Stimulated activated CD8-positive, alpha-beta memory T cell treated with anti-CD3 and anti-CD28 coated beads, Interleukin-15, amount 100 ng/mL, for 48 hours (primary cell): ENCODE results near the gene RGS6.

ENCODE experiments used
- DNase-seq, 2 donors: peaks; one replicate each; pipeline ENCODE4 v3.0.0-alpha.2; 2020; ENCODE audit warnings: low read depth in 2 of 2

The RGS6 gene

DNA sequence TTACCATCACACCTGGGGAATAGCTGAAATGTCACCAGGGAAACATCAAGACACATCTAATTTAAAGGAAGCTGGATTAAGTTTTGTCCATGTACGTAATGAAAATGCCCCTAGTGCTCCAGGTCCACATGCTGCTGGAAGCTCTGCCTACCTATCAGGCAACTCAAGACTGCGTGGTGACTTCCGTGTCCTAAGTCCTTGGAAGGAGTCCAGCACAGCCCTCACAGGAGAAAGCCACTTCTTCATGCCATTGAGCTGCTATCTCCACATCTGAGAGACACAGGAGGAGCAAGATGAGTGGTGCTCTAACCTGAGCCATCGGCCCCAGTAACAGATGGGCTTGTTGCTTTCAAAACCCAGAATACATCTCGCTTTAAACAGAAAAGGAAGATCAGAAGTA lies 645.3 kb downstream of the RGS6 start:
- DNase-seq, result no peak

- DNase-seq, result no peak
Measured at GRCh38 chr14:72578514-72578913, 646.3 kb downstream of the RGS6 start.

DNA sequence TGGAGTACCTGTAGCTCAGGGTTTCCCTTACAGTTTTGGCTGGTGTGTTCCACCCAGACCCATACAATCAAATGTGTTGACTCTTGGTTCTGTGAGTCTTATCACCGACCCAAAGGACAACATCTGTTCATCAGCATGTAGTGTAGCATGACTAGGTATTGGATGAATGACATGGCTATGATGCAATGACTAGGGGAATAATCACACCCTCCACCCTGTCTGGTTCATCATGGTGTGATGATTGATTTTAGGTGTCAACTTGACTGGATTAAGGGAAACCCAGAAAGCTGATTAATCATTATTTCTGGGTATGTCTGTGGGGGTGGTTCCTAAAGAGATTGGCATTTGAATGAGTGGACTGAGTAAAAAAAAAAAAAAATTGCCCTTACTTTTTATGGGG lies 650.4 kb downstream of the RGS6 start:
- no peak for DNase-seq

DNA sequence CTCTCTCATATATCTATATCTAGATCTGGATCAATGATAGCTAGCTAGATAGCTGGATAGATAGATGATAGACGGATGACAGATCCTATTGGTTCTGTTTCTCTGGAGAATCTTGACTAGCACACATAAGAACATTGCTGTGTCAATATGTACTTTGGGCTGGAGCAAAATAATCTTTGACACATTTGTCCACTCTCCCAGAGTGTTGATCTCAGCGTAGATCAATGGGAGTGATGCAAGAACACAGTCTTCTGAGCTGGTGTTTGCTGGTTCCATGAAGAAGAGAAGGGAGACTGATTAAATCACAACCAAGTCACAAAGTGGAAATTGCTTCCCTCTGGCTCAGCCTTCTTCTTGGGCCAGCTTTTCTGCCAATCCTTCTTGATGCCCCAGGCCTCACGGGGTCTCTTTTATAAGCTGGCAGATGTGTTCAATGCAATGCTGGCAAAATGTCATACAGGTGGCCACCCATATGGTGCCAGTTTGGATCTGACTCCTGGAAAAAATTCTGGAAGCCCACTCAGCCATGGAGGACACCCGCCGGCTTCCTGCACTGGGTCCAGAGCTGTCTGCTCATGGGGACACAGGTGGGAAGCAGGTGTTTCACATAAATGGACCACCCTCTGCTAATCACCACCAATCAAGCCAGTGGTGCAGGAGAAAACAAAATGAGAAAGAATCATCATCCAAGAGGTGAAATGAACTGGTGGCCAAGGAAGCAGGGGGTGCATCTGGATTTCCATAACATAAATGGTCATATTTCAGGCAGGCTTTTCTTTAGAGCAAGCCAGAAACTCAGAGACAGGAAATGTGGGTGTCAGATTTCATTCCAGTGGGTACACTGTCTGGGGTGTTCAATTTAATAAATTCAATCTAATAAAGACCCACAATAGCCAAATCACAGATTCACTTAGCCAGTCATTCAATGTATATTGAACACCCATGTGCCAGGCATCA lies 651.4 kb downstream of the RGS6 start:
- DNase-seq, result no peak

GRCh38 chr14:72588521-72588920 lies 656.3 kb downstream of the RGS6 start:
- DNase-seq, result no peak

GRCh38 chr14:72589652-72590051 lies 657.4 kb downstream of the RGS6 start:
- no peak for DNase-seq

DNA sequence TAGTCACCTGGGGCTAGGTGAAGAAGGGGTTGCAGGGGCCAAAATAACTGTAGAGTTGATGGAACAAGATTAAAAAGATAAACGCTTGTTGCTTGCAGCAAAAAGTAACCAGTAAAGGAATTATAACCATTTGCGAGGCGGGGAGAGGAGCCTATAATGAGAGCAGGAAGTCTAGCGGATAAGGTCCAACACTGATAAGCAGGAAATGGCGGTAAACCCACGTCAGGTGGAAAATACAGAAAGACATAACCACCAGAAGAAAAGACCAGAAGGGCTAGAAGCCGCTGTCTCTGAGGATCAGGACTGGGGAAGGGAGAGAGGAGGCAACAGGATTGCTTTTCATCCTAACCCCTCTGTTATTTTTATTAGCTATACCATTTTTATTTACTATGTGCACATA lies 658.3 kb downstream of the RGS6 start:
- DNase-seq, result no peak

DNA sequence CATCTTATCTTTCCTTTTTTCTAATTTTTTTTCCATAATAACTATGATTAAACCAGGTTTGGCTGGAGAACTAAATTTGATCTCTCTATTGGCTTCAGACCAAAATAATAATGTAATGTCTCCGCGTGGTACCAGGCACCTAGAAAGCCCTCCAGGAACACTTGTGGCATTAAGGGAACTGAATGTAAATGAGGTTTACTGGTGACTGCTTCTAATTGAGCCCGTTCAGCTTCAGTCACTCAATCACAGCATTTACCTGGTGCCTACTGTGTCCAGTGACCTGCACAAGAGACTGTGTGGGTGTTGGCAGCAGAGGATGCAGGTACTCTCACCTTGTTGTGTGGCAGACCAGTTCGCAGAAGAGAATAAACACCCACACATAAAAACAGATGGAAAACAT lies 659.2 kb downstream of the RGS6 start:
- no peak for DNase-seq

DNA sequence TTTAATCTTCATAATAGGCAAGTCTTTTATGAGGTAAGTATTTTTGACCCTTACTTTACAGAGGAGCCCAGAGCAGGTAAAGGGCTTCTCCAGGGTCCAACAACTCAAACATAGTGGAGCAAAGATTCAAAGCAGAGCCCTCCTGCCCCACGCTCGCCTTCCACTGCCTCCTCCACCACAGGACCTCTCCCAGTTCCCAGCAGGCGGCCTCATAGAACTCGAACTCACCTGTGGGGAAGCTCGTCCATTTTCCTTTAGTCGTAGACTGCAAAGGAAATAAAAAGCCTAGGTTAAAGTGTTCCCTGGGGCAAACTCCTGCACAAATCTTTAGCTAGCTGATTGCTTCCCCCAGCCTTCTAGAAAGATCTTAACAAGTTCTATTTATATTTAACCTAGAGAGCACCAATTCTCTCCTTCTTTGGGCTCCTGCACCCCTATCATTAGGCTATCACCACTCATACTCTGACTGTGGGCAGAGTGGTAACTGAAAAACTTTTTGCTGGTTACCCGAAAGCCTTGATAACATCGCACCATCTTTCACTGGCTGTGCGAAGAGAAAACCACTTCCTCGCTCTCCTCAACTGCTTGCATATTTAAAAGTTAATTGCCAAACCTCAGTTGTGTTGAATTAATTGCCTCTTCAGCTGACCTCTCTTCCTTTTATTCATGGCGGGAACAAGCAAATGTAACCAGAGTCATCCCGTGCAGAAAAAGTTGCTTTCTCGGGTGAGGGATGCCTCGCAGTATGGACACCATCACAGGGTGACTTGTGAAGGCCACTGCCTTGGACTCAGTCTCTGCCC lies 662.1 kb downstream of the RGS6 start:
- DNase-seq, result peak; percentile 17 to 36

GRCh38 chr14:72595152-72595862 lies 663.1 kb downstream of the RGS6 start:
- DNase-seq, result no peak

- no peak for DNase-seq
Measured at GRCh38 chr14:72597252-72598233, 665.3 kb downstream of the RGS6 start.

DNA sequence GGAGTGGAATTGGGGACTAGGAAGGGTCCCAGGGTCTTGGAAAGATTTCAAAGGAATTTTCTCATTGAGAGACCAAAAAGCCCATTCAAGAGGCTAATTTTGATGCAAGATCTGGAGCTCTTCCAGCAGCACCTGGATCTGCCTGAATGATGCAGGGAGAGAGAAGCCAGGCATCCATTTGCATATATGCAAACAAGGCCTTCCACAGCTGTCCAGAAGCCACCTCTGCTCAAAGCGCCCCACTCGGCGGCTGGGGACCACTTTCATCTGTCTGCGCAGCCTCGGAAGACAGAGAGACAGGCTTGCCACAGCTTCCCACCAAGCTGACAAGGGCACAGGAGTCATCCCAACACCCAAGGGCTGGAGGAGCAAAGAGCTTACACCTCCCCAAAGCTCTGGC lies 666.1 kb downstream of the RGS6 start:
- no peak for DNase-seq

GRCh38 chr14:72599579-72600470 lies 667.6 kb downstream of the RGS6 start:
- DNase-seq, result no peak

GRCh38 chr14:72600551-72601330 lies 668.5 kb downstream of the RGS6 start:
- DNase-seq, result no peak

DNA sequence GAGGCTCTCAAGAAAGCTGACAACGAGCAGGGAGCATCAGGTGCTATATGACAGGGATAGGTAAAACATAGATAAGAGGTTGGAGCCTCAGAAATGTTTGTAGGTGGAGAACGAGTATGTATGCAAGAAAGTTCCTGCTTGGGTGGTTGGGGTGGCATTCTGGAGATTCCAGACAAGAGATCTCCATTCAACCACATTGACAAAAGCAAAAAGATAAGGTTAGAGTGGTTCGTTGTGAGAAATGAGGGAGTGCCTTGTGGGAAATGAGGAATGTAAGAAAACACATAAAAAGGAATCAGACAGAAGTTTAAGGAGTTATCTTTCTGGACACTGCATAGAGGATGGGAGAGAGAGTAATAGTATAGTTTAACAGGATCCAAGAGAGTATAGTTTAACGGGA lies 671.4 kb downstream of the RGS6 start:
- no peak for DNase-seq

DNA sequence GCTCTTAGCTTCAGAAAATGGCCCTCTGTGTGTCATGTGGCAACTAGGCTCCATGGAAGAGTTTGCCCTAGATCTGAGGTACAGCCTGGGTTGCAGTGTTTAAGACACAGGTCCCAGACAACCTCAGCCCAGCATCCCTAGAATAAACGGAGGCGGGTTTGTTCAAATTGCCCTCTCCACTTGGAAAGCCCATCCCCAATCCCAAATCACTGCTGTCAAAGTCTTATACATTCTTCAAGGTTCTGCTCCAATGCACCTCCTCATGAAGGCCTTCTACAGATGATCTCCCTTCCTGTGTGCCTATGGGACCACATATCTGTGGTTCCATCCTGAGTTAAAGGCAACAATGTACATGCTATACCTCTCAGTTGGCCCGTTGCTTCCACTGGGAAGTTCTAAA lies 671.9 kb downstream of the RGS6 start:
- DNase-seq, result no peak

DNA sequence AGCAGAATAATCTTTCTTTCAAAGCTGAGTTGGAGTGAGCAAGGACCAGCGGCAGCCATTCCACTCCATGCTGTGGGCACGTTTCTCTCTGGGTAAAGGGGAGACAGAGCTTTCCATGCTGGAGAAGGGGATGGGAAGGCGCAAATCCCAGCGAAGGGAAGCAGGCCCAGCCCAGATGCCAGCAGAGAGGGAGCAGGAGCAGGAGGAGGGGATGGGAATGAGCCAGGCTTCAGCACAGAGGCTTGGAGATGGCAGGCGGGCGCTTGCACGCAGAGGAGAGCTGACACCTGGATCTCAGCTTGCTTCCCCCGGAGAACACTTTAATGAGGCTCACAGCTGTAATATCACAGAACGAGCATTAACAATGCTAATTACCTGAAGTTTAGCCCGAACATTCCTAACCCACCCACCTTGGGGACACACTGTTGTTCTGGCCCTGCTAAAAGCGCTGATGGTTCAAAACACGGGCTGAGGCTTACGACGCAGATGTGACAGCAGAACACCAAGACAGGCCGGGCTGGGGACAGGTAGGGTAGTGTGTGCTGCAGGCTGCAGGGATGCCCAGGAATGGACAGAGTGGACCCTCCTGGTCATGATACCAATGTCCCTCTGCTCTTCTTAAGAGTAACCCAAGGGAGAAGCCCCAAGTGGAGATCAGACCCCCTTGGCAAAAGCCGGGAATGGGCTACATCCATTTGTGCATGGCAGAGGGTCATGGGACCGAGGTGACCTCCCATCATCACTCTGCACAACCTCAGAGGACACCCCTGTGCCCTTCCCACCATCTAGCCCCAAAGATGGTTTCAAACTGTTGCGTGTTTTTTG lies 673.1 kb downstream of the RGS6 start:
- no peak for DNase-seq

GRCh38 chr14:72605921-72606220 lies 673.6 kb downstream of the RGS6 start:
- DNase-seq, result no peak

DNA sequence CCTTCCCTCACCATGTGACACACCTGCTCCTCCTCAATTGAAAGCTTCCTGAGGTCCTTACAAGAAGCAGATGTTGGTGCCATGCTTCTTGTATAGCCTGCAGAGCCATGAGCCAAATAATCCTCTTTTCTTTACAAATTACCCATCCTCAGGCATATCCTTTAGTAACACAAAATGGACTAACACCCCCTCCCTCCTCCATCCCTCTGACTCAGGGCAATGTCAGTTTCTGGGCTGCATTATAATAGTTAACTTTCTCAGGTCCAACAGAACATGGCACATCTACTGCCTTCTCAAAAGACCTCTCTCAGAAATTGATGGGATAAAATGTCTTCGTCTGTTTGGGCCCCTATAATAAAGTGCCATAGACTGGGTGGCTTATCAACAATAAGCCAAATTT lies 674.6 kb downstream of the RGS6 start:
- no peak for DNase-seq
